GM23338 (cell line): ENCODE results near the gene MCM3AP. TPM values are rescaled to one million over a fixed set of nuclear protein-coding genes. Genes with fewer than 3 reads are reported as not detected.

Experiments used
- ATAC-seq: fragments of 200-7000 bp; cut with Tn5 transposase; 3 replicates; pipeline ENCODE4 v1.9.1; 2020
- DNase-seq: peaks from one replicate; pipeline ENCODE4 v3.0.0-alpha.2; 2015; ENCODE audit warnings: low spot score
- H2AFZ ChIP-seq: fragments of 200-600 bp; sonication (generic); 2 replicates; pipeline ENCODE4 v1.8.0; 2016; ENCODE audit warnings: antibody characterized with exemption, mild to moderate bottlenecking, moderate library complexity
- H3F3A ChIP-seq: fragments of 200-600 bp; sonication (generic); replicated peaks from 2 replicates; pipeline ENCODE4 v1.8.0; 2017; ENCODE audit warnings: antibody characterized with exemption, mixed run types, low read depth
- H3K27ac ChIP-seq: fragments of 200-600 bp; sonication (generic); 2 replicates; pipeline ENCODE4 v1.6.1; 2016; ENCODE audit warnings: low read depth
- H3K27me3 ChIP-seq: fragments of 200-600 bp; sonication (generic); 2 replicates; pipeline ENCODE4 v1.8.0; 2016; ENCODE audit warnings: mild to moderate bottlenecking, mixed run types, moderate library complexity; ENCODE audit not compliant: insufficient read depth
- H3K36me3 ChIP-seq: fragments of 200-600 bp; sonication (generic); 2 replicates; pipeline ENCODE4 v1.8.0; 2016; ENCODE audit warnings: mild to moderate bottlenecking; ENCODE audit not compliant: insufficient read depth
- H3K4me1 ChIP-seq: fragments of 200-600 bp; sonication (generic); 2 replicates; pipeline ENCODE4 v1.8.0; 2016; ENCODE audit warnings: mild to moderate bottlenecking, moderate library complexity; ENCODE audit not compliant: insufficient read depth
- H3K4me2 ChIP-seq: fragments of 200-600 bp; sonication (generic); 2 replicates; pipeline ENCODE4 v1.7.1; 2017; ENCODE audit warnings: mixed run types
- H3K4me3 ChIP-seq: fragments of 200-600 bp; sonication (generic); 2 replicates; pipeline ENCODE4 v1.6.1; 2016; ENCODE audit warnings: mixed run types
- H3K79me2 ChIP-seq: fragments of 200-600 bp; sonication (generic); replicated peaks from 2 replicates; pipeline ENCODE4 v1.8.0; 2017; ENCODE audit warnings: mild to moderate bottlenecking; ENCODE audit not compliant: insufficient read depth
- H3K9me2 ChIP-seq: fragments of 200-600 bp; sonication (generic); 2 replicates; pipeline ENCODE4 v1.8.0; 2017; ENCODE audit not compliant: insufficient read depth
- H4K20me1 ChIP-seq: fragments of 200-600 bp; sonication (generic); replicated peaks from 2 replicates; pipeline ENCODE4 v1.8.0; 2017; ENCODE audit warnings: mild to moderate bottlenecking; ENCODE audit not compliant: insufficient read depth
- H3K27ac Mint-ChIP-seq: 2 replicates; pipeline ENCODE4 v1.8.0; 2020; ENCODE audit warnings: inconsistent platforms, mild to moderate bottlenecking, moderate library complexity, mixed read lengths
- H3K27me3 Mint-ChIP-seq: 3 replicates; pipeline ENCODE4 v1.8.0; 2022; ENCODE audit warnings: low read depth, mild to moderate bottlenecking, moderate library complexity, mixed read lengths, inconsistent platforms; ENCODE audit not compliant: insufficient read depth, poor library complexity
- H3K36me3 Mint-ChIP-seq: 3 replicates; pipeline ENCODE4 v1.8.0; 2021; ENCODE audit warnings: low read depth, mild to moderate bottlenecking, inconsistent platforms, moderate library complexity, mixed read lengths
- H3K4me1 Mint-ChIP-seq: 3 replicates; pipeline ENCODE4 v1.8.0; 2020; ENCODE audit warnings: mild to moderate bottlenecking, inconsistent platforms, mixed read lengths
- H3K4me3 Mint-ChIP-seq: 3 replicates; pipeline ENCODE4 v1.8.0; 2021; ENCODE audit warnings: moderate library complexity, mild to moderate bottlenecking, inconsistent platforms, mixed read lengths
- H3K9me3 Mint-ChIP-seq: 3 replicates; pipeline ENCODE4 v1.8.0; 2020; ENCODE audit warnings: moderate library complexity, mild to moderate bottlenecking, inconsistent platforms, mixed read lengths
- CREB1 ChIP-seq: fragments of 250-450 bp; sonication (Bioruptor Pico); IDR thresholded peaks from 2 replicates; pipeline ENCODE4 v1.5.0; 2020; ENCODE audit warnings: low read depth, mild to moderate bottlenecking, moderate library complexity
- EZH2phosphoT487 ChIP-seq: fragments of 200-600 bp; sonication (generic); IDR thresholded peaks from one replicate; pipeline ENCODE4 v1.8.1; 2018; ENCODE audit warnings: antibody characterized with exemption; ENCODE audit not compliant: unreplicated experiment
- JUNB ChIP-seq: IDR thresholded peaks from one replicate; pipeline ENCODE4 v1.6.1; 2016; ENCODE audit warnings: antibody characterized with exemption; ENCODE audit not compliant: unreplicated experiment
- NANOG ChIP-seq: IDR thresholded peaks from 2 replicates; pipeline ENCODE4 v1.6.1; 2016; ENCODE audit warnings: antibody characterized with exemption, borderline replicate concordance
- POLR2AphosphoS5 ChIP-seq: IDR thresholded peaks from 2 replicates; pipeline ENCODE4 v1.6.1; 2016; ENCODE audit warnings: antibody characterized with exemption, low read depth
- ZNF114 ChIP-seq: fragments of 250-450 bp; sonication (Bioruptor Pico); IDR thresholded peaks from 2 replicates; pipeline ENCODE4 v1.5.0; 2020; ENCODE audit warnings: mild to moderate bottlenecking, moderate library complexity
- ZNF331 ChIP-seq: fragments of 250-450 bp; sonication (Bioruptor Pico); IDR thresholded peaks from 2 replicates; pipeline ENCODE4 v1.5.0; 2020; ENCODE audit warnings: low read depth, mild to moderate bottlenecking, moderate library complexity
- polyA plus RNA-seq: library from polyadenylated mRNA; unstranded; fragments of >200 nt; fragmentation: Nextera tagmentation; extraction: Ambion mirVana; gene quantifications from 2 replicates; pipeline ENCODE4 v1.2.1, GENCODE V29; 2016
- total RNA-seq: library from RNA; depleted of rRNA; stranded (reverse); fragments of >200 nt; shearing (Covaris generic); gene quantifications from 2 replicates; pipeline ENCODE4 v1.2.3, GENCODE V29; 2014
- TF ChIP-seq, protein P1 (sequence below): IDR thresholded peaks from 2 replicates; pipeline ENCODE4 v1.6.1; 2016; ENCODE audit warnings: antibody characterized with exemption
- TF ChIP-seq, protein P2 (sequence below), 2 experiments: fragments of 200-600 bp in 1 of 2; sonication (generic) in 1 of 2; conservative IDR thresholded peaks; 2 replicates each; pipeline versions ENCODE4 v1.5.1 to v1.6.1; 2016 to 2017; ENCODE audit warnings: antibody characterized with exemption in 2 of 2, low read depth in 2 of 2, mild to moderate bottlenecking in 2 of 2, moderate library complexity in 1 of 2

MCM3AP gene
- total and polyA plus RNA-seq, 2 experiments from 2014 or later: 39.2 to 123 TPM

DNA sequence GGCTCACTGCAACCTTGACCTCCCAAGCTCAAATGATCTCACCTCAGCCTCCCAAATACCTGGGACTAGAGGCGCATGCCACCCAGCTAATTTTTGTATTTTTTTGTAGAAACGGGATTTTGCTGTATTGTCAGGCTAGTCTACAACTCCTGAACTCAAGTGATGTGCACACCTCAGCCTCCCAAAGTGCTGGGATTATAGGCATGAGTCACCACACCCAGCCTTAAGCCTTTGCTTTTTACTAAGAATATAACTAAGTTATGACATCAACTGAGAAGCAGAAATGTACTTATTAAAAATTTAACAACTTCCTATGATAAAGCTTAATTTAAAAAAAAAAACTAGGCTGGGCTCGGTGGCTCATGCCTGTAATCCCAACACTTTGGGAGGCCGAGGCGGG lies 47.9 kb downstream of the MCM3AP start:
- Histone ChIP-seq H3K4me1 (no peaks in the 10 kb centered on the region), H3K27ac (no peak overlapping the region), H3K36me3 (peaks cover 60% of the 10 kb centered on the region), H2AFZ (no peak overlapping the region), H3K4me3 (no peak overlapping the region), H3K79me2 (peaks cover 22% of the 10 kb centered on the region), H3F3A (peaks cover 29% of the 10 kb centered on the region; the same call in 1 of the 2 replicates), H3K27me3 (no peaks in the 10 kb centered on the region), H3K9me2 (no peaks in the 10 kb centered on the region), H3K4me2 (no peak overlapping the region), H4K20me1 (peaks cover 19% of the 10 kb centered on the region)
- no peak overlapping the region for H3K27ac Mint-ChIP-seq
- peaks cover 9% of the 10 kb centered on the region; the same call in 2 of the 3 replicates for H3K9me3 Mint-ChIP-seq
- H3K4me3 Mint-ChIP-seq: no peak overlapping the region
- no peaks in the 10 kb centered on the region for H3K27me3 Mint-ChIP-seq
- TF ChIP-seq JUNB (no peak), CREB1 (no peak), EZH2phosphoT487 (no peak)
- TF ChIP-seq, protein P1, sequence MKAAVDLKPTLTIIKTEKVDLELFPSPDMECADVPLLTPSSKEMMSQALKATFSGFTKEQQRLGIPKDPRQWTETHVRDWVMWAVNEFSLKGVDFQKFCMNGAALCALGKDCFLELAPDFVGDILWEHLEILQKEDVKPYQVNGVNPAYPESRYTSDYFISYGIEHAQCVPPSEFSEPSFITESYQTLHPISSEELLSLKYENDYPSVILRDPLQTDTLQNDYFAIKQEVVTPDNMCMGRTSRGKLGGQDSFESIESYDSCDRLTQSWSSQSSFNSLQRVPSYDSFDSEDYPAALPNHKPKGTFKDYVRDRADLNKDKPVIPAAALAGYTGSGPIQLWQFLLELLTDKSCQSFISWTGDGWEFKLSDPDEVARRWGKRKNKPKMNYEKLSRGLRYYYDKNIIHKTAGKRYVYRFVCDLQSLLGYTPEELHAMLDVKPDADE: no peak
- H3K4me1 Mint-ChIP-seq: no peaks in the 10 kb centered on the region
- DNase-seq (no peak), ATAC-seq (no peak)
- H3K36me3 Mint-ChIP-seq: peaks cover 83% of the 10 kb centered on the region

DNA sequence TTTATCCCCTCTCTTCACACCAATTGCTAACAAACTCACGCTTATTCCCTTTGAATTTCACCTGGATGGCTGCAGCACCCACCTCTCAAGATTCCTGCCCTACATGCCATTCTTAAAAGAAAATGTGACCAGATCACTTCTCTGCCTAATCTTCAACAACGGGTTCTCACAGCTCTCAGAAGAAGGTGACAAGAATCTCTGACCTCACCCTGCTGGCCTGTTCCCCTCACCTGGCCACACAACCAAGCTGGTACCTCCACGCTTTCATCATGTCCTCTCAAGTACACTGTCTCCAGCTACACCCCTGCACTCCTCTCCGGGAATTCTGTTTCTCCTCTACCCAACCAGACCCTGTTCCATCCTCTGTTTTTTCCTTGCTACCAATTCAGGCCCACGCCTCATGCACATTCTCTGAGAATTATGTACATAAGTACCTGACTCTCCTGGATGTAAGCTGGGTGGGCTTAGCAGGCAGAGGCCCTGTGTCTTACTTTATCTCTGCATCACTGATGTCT lies 50.9 kb downstream of the MCM3AP start:
- TF ChIP-seq ZNF331 (CRISPR knock-in tag): no peak
- no peak for TF ChIP-seq EZH2phosphoT487
- TF ChIP-seq JUNB: no peak
- no peak for TF ChIP-seq CREB1
- TF ChIP-seq, protein P2, sequence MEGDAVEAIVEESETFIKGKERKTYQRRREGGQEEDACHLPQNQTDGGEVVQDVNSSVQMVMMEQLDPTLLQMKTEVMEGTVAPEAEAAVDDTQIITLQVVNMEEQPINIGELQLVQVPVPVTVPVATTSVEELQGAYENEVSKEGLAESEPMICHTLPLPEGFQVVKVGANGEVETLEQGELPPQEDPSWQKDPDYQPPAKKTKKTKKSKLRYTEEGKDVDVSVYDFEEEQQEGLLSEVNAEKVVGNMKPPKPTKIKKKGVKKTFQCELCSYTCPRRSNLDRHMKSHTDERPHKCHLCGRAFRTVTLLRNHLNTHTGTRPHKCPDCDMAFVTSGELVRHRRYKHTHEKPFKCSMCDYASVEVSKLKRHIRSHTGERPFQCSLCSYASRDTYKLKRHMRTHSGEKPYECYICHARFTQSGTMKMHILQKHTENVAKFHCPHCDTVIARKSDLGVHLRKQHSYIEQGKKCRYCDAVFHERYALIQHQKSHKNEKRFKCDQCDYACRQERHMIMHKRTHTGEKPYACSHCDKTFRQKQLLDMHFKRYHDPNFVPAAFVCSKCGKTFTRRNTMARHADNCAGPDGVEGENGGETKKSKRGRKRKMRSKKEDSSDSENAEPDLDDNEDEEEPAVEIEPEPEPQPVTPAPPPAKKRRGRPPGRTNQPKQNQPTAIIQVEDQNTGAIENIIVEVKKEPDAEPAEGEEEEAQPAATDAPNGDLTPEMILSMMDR (conservative IDR thresholded peaks at IDR 0.05; ENCODE audit: low read depth in 2 of 2): no peak
- no peak for TF ChIP-seq ZNF114
- no peak for TF ChIP-seq POLR2AphosphoS5
- TF ChIP-seq NANOG: no peak
- H4K20me1 ChIP-seq: peaks cover 10% of the 10 kb centered on the region
- 0 out of 2 replicates have a peak, but pooled peaks cover 15% of the 10 kb centered on the region for H3F3A ChIP-seq
- DNase-seq: no peak
- peaks cover 5% of the 10 kb centered on the region for H3K27me3 Mint-ChIP-seq
- ATAC-seq: no peak
- H2AFZ ChIP-seq: no peak overlapping the region
- no peak overlapping the region for H3K4me3 ChIP-seq
- H3K79me2 ChIP-seq: peaks cover 50% of the 10 kb centered on the region
- peaks cover 87% of the 10 kb centered on the region for H3K36me3 Mint-ChIP-seq
- no peak overlapping the region for H3K27ac ChIP-seq
- H3K36me3 ChIP-seq: peaks cover 65% of the 10 kb centered on the region
- no peaks in the 10 kb centered on the region for H3K27me3 ChIP-seq
- peaks cover 8% of the 10 kb centered on the region for H3K4me1 Mint-ChIP-seq
- H3K9me3 Mint-ChIP-seq: peaks cover 36% of the 10 kb centered on the region
- no peak overlapping the region for H3K4me2 ChIP-seq
- peaks cover 3% of the 10 kb centered on the region; the same call in 1 of the 2 replicates for H3K4me1 ChIP-seq
- no peak overlapping the region for H3K27ac Mint-ChIP-seq
- peaks cover 8% of the 10 kb centered on the region; the same call in 1 of the 2 replicates for H3K9me2 ChIP-seq
- no peak overlapping the region for H3K4me3 Mint-ChIP-seq
